ENCODE measurements around the gene ICE1. TPM values are rescaled to one million over a fixed set of nuclear protein-coding genes. Genes with fewer than 3 reads are reported as not detected.
"Not testable (repeated sequence)": the region's sequence is repeated elsewhere in the genome, so short reads cannot be mapped to it uniquely, and the experiment has no call there.

The ICE1 gene
- total RNA-seq (2014; rRNA removed; shearing (Covaris generic)): 28.4 and 29.2 TPM in 2 replicates

DNA sequence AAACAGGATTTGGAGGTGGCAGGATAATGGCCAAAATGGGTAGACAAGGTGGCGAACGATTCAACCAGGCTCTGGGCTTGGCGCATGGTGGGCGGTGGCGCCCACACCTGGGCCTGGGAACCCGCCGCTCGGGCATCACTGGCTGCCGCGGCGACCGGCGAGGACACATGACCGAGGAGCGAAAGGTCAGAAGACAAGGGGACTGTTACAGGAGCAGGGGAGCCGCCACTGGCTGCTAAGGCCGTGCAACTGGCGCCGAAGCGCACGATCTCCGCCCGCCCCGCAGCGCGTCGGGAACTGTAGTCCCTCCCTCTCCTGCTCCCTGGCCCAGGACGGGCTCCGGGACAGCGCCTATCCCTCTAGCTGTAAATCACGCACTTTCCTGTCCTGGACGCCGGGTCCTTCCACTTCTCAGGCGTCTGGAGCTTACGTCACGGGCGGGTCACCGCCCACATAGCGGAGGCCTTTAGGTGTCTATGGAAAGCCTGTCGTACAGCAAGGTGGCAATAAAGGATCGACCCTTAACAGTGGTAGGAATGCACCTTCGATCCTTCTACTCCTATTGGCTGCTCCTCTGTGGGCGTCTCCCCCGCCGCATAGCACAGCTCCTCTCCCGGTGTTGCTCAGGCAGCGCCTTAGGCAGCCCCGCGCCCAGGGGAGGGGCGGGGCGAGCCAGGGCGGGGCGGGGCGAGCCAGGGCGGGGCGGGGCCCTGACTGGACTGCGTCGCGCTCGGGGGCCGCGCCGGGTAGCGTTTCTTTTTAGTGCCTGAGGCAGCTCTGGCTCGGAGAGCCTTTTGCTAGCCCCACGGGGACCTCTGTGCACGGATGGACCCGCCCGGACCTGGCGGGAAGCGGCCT lies at the start of gene ICE1:
ICE1 (plus strand) TSS at position 717 of the 858 bp plus-strand sequence. CDS start 239 bp downstream, outside the sequence.
- peak; percentile 96 for DNase-seq (ENCODE audit: low spot score)

DNA sequence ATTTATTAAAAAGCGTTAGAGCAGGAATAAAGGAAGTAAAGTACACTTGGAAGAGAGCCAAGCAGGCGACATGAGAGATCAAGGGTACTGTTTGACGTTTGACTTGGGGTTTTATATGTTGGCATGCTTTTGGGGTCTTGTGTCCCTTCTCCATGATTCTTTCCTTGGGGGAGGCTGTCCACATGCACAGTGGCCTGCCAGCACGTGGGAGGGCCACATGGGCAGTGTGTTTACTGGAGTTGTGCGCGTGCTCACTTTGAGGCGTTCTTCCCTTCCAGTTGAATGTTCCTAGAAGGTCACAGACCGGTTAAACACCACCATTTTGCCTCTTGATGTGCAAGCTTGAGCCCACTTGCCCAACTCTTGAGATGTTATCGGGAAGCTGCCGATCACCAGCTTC lies 49.5 kb upstream of the ICE1 start:
- DNase-seq (ENCODE audit: low spot score): no peak

DNA sequence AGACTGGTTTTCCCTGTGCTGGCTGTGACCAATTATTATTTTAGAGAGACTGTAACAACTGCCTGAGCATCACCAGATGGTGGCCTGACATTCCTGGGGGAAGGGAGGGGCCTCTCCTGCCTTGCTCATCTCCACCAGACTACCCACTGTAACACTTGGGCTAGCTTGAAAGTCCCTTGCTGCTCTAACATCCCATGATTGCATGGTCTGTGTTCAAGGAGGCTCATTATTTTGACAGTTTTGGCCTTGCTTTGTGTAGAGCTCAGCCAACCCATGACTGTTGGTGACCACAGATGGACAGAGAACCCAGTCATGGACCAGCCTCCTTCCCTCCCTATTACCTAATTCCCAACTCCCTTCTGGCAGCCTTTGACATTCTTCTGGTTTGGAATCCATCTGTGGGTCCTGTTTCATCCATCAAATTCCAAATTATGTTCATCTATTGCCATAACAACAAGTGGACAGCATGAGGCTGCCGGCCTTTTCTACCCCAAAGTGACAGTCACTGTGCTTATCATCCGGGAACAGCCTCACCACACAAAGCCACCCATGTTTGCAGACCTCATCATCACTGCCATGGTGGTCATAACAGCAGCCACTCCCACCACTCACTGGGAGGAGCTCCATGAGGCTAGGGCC lies 49.0 kb upstream of the ICE1 start:
- no peak for DNase-seq (ENCODE audit: low spot score)

DNA sequence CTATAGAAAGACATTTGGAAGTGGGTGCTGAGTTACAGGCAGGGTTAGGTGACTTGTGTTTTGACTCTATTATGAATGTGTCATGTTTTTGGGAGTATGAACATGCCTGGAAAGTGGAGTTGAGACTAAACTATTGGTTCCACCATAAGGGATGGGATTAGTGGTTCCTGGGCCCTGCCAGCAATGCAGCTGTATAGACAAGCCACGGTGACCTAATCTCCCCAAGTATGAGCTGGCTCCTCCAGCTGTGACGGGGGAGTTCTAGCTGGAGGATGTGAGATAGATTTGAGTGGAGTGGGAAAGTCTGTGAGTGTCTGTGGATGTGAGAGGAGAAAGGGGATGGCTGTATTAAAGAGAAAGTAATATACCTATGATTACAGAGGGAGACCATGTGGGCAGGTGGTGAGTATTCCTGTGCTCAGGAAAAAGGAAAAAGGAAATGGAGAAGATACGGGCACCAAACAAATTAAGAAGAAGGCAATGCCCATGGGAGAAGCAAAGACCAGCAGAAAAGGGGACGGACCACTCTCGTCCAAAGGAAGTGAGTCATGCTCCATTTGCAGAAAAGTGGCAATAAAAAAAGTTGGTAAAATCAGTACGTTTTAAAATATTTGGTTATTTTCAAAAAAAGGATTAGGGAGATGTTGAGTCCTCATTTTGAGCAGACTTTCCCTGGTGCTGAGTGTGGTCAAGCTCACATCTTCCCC lies 48.3 kb upstream of the ICE1 start:
- DNase-seq (ENCODE audit: low spot score): peak; percentile 71

DNA sequence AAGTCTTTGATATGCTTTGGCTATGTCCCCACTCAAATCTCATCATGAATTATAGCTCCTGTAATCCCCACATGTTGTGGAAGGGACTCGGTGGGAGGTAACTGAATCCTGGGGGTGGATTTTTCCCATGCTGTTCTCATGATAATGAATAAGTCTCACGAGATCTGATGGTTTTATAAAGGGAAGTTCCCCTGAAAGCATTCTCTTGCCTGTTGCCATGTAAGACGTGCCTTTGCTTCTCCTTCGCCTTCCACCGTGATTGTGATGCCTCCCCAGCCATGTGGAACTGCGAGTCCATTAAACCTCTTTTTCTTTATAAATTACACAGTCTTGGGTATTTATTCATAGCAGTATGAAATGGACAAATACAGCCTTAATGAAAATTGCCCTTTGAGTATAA lies 44.7 kb upstream of the ICE1 start:
- DNase-seq (ENCODE audit: low spot score): no peak

- DNase-seq (ENCODE audit: low spot score): no peak
Observed at GRCh38 chr5:5378531-5378930, 43.9 kb upstream of the ICE1 start.

DNA sequence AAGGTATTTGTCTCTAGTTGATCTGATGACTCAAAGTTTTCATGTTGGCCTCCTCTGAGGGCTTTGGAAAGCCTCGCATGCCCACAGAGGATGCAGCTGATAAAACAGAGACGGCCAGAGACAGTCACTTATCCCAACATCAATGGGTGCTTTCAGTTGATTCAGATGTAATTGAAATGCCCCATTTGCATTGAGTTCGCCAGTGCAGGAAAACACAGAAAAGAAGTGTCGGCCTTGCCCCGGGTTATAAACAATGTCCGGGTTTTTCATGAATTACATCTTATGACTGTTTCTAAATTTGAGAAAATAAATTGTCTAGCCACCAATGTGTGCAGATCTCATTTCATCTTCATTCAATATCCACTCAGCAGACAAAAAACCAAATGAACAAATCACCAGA lies 42.2 kb upstream of the ICE1 start:
- DNase-seq (ENCODE audit: low spot score): no peak

DNA sequence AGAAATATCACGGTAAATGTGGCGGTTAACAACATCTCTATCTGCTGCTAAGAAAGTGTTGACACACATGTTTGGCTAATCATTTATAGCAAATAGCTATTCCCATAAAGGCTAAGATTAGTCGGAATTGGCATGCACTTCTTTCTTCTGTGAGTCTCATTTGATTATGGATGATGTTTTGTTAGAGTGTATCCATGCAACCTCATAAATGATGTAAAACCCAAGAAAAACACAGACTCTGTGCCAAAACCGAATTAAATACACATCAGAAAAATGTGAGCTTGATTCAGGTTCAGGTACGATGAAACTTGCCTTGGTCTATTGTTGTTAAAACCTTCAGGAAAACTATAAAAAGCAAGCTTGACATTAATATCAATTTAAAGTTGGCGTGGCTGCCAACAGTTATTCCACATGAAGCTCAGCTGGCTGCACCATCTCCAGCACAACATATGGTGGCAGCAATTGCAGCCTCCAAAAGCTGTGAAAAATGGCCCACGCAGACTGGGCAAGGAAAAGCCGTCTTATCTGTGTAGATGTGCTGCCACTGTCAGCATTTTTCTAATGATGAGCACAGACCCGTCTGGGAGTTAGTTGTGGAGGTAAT lies 41.1 kb upstream of the ICE1 start:
- no peak for DNase-seq (ENCODE audit: low spot score)

GRCh38 chr5:5383461-5383860 lies 39.0 kb upstream of the ICE1 start:
- DNase-seq (ENCODE audit: low spot score): no peak

- no peak for DNase-seq (ENCODE audit: low spot score)
Observed at GRCh38 chr5:5384660-5385330, 37.7 kb upstream of the ICE1 start.

DNA sequence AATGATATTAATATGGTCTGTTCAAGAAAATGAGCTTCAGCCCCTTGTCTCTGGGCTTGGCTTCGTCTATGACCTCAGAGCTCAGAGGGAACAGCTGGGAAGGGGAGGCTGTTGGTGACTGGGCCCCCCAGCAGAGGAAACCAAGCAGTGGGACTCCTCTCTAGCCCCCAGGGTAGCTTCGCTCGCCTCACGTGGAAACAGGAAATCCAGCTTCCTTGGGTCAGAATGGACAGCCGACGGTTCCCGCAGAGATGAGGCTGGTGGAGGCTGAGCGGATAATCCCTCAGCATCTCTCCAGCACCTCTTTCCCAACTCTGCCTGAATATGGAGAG lies 37.2 kb upstream of the ICE1 start:
- no peak for DNase-seq (ENCODE audit: low spot score)

DNA sequence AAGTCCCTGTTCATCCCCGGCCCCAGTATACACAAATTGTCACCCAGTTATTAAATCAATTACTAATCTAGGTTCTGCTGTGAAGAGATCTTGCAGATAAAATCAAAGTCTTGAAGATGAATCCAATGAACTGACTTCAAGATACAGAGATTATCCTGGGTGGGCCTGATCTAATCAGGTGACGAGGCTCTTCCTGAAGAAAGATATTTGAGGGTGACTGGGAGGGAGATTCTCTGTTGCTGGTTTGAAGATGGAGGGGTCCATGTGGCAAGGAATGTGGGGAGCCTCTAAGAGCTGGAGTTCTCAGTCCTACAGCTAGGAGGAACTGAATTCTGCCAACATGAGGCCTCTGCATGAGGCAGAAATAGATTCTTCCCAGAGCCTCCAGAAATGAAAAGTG lies 36.1 kb upstream of the ICE1 start:
- DNase-seq (ENCODE audit: low spot score): no peak

GRCh38 chr5:5387192-5387591 lies 35.3 kb upstream of the ICE1 start:
- DNase-seq (ENCODE audit: low spot score): peak; percentile 46

- DNase-seq (ENCODE audit: low spot score): no peak
Observed at GRCh38 chr5:5387777-5388176, 34.7 kb upstream of the ICE1 start.

DNA sequence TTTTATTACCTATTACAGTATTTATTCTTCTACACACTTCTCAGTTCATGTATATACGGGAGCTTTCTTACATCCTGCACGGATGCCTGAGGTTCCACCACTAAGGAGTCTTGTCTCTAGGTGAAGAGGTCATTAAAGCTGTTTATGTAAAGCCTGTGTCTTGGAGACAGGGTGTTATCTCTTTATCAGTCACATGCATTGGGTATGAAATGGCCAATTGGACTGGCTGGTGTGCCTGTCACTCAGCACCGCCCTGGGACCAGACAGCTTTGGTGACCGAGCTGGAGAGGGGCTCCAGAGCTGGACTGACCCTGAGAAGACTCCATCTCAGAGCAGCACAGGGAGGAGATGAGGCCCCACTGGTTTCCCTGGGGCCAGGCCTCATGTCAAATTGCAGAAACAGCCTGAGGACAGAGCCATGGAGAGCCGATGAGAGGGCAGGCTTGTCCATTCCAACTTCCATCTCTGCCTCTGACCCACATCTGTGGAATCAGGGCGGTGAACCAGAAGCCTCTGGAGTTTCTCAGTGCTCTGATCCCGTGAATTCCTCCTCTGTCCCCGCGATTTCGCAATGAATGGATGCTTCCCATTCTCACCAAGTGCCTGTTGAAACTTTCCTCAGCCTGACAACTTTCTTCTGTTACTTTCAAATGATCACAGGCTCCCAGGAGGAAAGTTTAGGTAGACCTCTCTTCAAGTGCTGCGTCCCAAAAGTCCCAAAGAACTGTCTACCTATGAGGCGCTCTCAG lies 32.2 kb upstream of the ICE1 start:
- not testable (repeated sequence) for DNase-seq (ENCODE audit: low spot score)

- not testable (repeated sequence) for DNase-seq (ENCODE audit: low spot score)
Observed at GRCh38 chr5:5392504-5392903, 30.0 kb upstream of the ICE1 start.

- peak; percentile 80 for DNase-seq (ENCODE audit: low spot score)
Observed at GRCh38 chr5:5394384-5394986, 28.0 kb upstream of the ICE1 start.

DNA sequence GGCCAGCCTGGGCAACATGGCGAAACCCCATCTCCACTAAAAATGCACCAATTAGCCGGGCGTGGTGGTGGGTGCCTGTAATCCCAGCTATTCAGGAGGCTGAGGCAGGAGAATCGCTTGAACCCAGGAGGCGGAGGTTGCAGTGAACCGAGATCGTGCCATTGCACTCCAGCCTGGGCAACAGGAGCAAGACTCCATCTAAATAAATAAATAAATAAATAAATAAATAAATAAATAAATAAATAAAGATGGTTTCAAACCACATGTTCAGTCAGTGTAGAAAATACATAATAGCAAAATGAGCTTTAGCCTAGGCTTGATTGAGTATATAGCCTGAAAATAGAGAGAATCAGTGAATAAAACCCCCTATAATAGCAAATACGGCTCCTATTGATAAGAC lies 27.4 kb upstream of the ICE1 start:
- DNase-seq (ENCODE audit: low spot score): not testable (repeated sequence)

DNA sequence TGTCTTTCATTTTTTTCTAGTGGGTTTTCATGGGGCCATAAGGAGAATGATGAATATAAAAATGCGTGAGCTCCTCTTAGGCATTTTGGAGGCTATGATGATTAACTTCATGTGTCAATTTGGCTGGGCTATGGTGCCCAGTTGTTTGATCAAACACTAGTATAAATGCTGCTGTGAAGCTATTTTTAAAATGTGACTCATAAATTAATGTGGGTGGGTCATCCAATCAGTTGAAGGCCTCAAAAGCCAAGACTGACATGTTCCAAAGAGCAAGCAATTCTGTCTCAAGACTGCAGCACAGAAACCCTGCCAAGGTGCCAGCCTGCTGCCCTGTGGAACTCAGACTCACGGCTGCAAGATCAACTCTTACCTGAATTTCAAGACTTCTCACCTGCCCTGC lies 24.4 kb upstream of the ICE1 start:
- no peak for DNase-seq (ENCODE audit: low spot score)

GRCh38 chr5:5401095-5401494 lies 21.4 kb upstream of the ICE1 start:
- DNase-seq (ENCODE audit: low spot score): no peak

DNA sequence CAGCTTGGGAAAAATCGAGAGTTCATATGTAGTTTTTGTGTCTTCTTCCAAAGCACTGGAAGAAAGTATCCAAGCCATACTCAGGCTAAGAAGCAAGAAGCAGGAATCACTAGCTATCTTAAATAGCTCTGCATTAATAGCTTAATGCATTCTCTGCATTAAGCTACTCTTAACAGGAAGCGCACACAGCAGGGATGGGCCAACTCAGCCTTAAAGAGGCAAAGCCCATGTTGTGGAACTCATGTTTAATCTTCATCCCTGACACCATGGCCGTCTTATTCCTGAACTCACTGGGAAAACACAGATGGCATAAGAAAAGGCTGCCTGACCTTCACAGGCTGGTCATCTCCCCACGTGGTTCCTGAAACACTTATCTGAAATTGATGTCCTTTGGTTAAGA lies 18.7 kb upstream of the ICE1 start:
- no peak for DNase-seq (ENCODE audit: low spot score)

Data from A172 (cell line).